GM23248 (cell line): ENCODE results near the gene FAM83G. TPM values are rescaled to one million over a fixed set of nuclear protein-coding genes. Genes with fewer than 3 reads are reported as not detected.

ENCODE experiments used
- DNase-seq: peaks from one replicate; pipeline ENCODE4 v3.0.0-alpha.2; 2015
- H2AFZ ChIP-seq: fragments of 200-600 bp; sonication (generic); 2 replicates; pipeline ENCODE4 v1.6.1; 2016; ENCODE audit warnings: antibody characterized with exemption
- H3F3A ChIP-seq: fragments of 200-600 bp; sonication (generic); 2 replicates; pipeline ENCODE4 v1.6.1; 2016; ENCODE audit warnings: mild to moderate bottlenecking, antibody characterized with exemption, mixed run types; ENCODE audit not compliant: insufficient read depth
- H3K27ac ChIP-seq: fragments of 200-600 bp; sonication (generic); 2 replicates; pipeline ENCODE4 v1.5.1; 2016; ENCODE audit warnings: mild to moderate bottlenecking
- H3K27me3 ChIP-seq: fragments of 200-600 bp; sonication (generic); replicated peaks from 2 replicates; pipeline ENCODE4 v1.6.1; 2016; ENCODE audit warnings: mild to moderate bottlenecking; ENCODE audit not compliant: insufficient read depth
- H3K36me3 ChIP-seq: fragments of 200-600 bp; sonication (generic); 2 replicates; pipeline ENCODE4 v1.6.1; 2016; ENCODE audit warnings: low read depth, mild to moderate bottlenecking
- H3K4me1 ChIP-seq: fragments of 200-600 bp; sonication (generic); 2 replicates; pipeline ENCODE4 v1.6.1; 2016; ENCODE audit warnings: mild to moderate bottlenecking; ENCODE audit not compliant: insufficient read depth
- H3K4me2 ChIP-seq: fragments of 200-600 bp; sonication (generic); one replicate; pipeline ENCODE4 v1.6.1; 2016; ENCODE audit warnings: mild to moderate bottlenecking; ENCODE audit not compliant: unreplicated experiment
- H3K4me3 ChIP-seq: fragments of 200-600 bp; sonication (generic); 2 replicates; pipeline ENCODE4 v1.5.1; 2016; ENCODE audit warnings: mild to moderate bottlenecking
- H3K79me2 ChIP-seq: fragments of 200-600 bp; sonication (generic); 2 replicates; pipeline ENCODE4 v1.6.1; 2016; ENCODE audit warnings: mild to moderate bottlenecking; ENCODE audit not compliant: insufficient read depth
- H3K9ac ChIP-seq: fragments of 200-600 bp; sonication (generic); 2 replicates; pipeline ENCODE4 v1.6.1; 2016; ENCODE audit warnings: mild to moderate bottlenecking
- H3K9me2 ChIP-seq: fragments of 200-600 bp; sonication (generic); 2 replicates; pipeline ENCODE4 v1.6.1; 2016; ENCODE audit warnings: mixed run types, mild to moderate bottlenecking, moderate library complexity; ENCODE audit not compliant: insufficient read depth
- H3K9me3 ChIP-seq: fragments of 200-600 bp; sonication (generic); one replicate; pipeline ENCODE4 v1.6.1; 2017; ENCODE audit warnings: low read depth
- H4K20me1 ChIP-seq: fragments of 200-600 bp; sonication (generic); 2 replicates; pipeline ENCODE4 v1.6.0; 2016; ENCODE audit not compliant: insufficient read depth
- EZH2 ChIP-seq: fragments of 200-600 bp; sonication (generic); IDR thresholded peaks from 2 replicates; pipeline ENCODE4 v1.6.1; 2018; ENCODE audit warnings: antibody characterized with exemption, mild to moderate bottlenecking; ENCODE audit not compliant: insufficient read depth, poor library complexity, severe bottlenecking
- EZH2phosphoT487 ChIP-seq: fragments of 200-600 bp; sonication (generic); IDR thresholded peaks from 2 replicates; pipeline ENCODE4 v1.6.1; 2018; ENCODE audit warnings: antibody characterized with exemption, moderate library complexity, mild to moderate bottlenecking, low read depth; ENCODE audit not compliant: insufficient read depth
- WGBS, 2 experiments: methylation state at CpG; one replicate each; pipeline ENCODE4 v1.1.6; 2015 to 2017; ENCODE audit warnings: low lambda C conversion rate in 2 of 2, low coverage in 1 of 2; ENCODE audit errors: missing lambda C conversion rate in 2 of 2; 5-methylcytosine and 5-hydroxymethylcytosine counted together
- in situ Hi-C: fragments of 300-500 bp; cut with MboI; formaldehyde crosslinking; loops from 2 replicates; pipeline ENCODE4 v1.15.0; 2020
- polyA plus RNA-seq: library from polyadenylated mRNA; unstranded; fragments of >200 nt; fragmentation: Nextera tagmentation; extraction: Ambion mirVana; gene quantifications from 2 replicates; pipeline ENCODE4 v1.2.1, GENCODE V29; 2016
- total RNA-seq: library from RNA; depleted of rRNA; stranded (reverse); fragments of >200 nt; shearing (Covaris generic); gene quantifications from 2 replicates; pipeline ENCODE4 v1.2.3, GENCODE V29; 2014

FAM83G gene
- total and polyA plus RNA-seq, 2 experiments from 2014 or later, result 8.9 to 26.2 TPM

- H3K9me3 ChIP-seq, result no peaks in the 10 kb centered on the region
- H3K36me3 ChIP-seq, result no peaks in the 10 kb centered on the region; the same call in 1 of the 2 replicates
- no peaks in the 10 kb centered on the region for H3K79me2 ChIP-seq
- in situ Hi-C loops, result no loop called here
- no peaks in the 10 kb centered on the region for H4K20me1 ChIP-seq
- no peak overlapping the region for H3K4me2 ChIP-seq
- H3K9me2 ChIP-seq, result no peaks in the 10 kb centered on the region
- H2AFZ ChIP-seq, result no peak overlapping the region
- peaks cover 11% of the 10 kb centered on the region for H3F3A ChIP-seq
- no peak overlapping the region for H3K9ac ChIP-seq
- peaks cover 17% of the 10 kb centered on the region for H3K4me1 ChIP-seq
- no peak for TF ChIP-seq EZH2
- TF ChIP-seq EZH2phosphoT487, result no peak
- peak; percentile 35 for DNase-seq
- H3K4me3 ChIP-seq, result no peak overlapping the region
- WGBS, 2 experiments, result 66 to 70% methylated on average over 4 of the region's 4 CpGs
- no peaks in the 10 kb centered on the region for H3K27me3 ChIP-seq
- H3K27ac ChIP-seq, result no peak overlapping the region
Observed at GRCh38 chr17:18967916-18968315, 36.6 kb downstream of the FAM83G start.

GRCh38 chr17:18966831-18967624 is 37.5 kb downstream of the FAM83G start:
- peak; percentile 24 for DNase-seq
- Histone ChIP-seq H3K36me3 (no peaks in the 10 kb centered on the region; the same call in 1 of the 2 replicates), H3K4me1 (peaks cover 26% of the 10 kb centered on the region), H3K27me3 (no peaks in the 10 kb centered on the region), H3K4me3 (no peak overlapping the region), H3F3A (peaks cover 18% of the 10 kb centered on the region), H3K9me2 (no peaks in the 10 kb centered on the region), H4K20me1 (no peaks in the 10 kb centered on the region), H3K4me2 (no peak overlapping the region), H3K27ac (no peak overlapping the region), H3K9ac (no peak overlapping the region), H3K79me2 (no peaks in the 10 kb centered on the region), H2AFZ (no peak overlapping the region), H3K9me3 (no peaks in the 10 kb centered on the region)
- in situ Hi-C loops, result no loop called here
- WGBS, 2 experiments, result 65 to 76% methylated on average over 17 to 19 of the region's 19 CpGs
- TF ChIP-seq EZH2phosphoT487 (no peak), EZH2 (no peak)

- Histone ChIP-seq H3K79me2 (no peaks in the 10 kb centered on the region), H3F3A (peaks cover 22% of the 10 kb centered on the region), H2AFZ (no peak overlapping the region), H3K4me2 (no peak overlapping the region), H3K4me3 (no peak overlapping the region), H3K27ac (no peak overlapping the region), H3K9me2 (no peaks in the 10 kb centered on the region), H3K4me1 (peaks cover 35% of the 10 kb centered on the region), H3K36me3 (no peaks in the 10 kb centered on the region), H3K27me3 (no peaks in the 10 kb centered on the region), H3K9me3 (no peaks in the 10 kb centered on the region), H3K9ac (no peak overlapping the region), H4K20me1 (no peaks in the 10 kb centered on the region)
- WGBS, 2 experiments, result 82 to 86% methylated on average over 13 to 14 of the region's 14 CpGs
- no peak for DNase-seq
- in situ Hi-C loops, result no loop called here
- TF ChIP-seq EZH2 (no peak), EZH2phosphoT487 (no peak)
Observed at GRCh38 chr17:18965530-18966236, 38.9 kb downstream of the FAM83G start.

GRCh38 chr17:18964550-18964949 is 40.0 kb downstream of the FAM83G start:
- Histone ChIP-seq H3K9me3 (no peaks in the 10 kb centered on the region), H3K27ac (no peak overlapping the region), H2AFZ (no peak overlapping the region), H3K27me3 (no peaks in the 10 kb centered on the region), H3K79me2 (no peaks in the 10 kb centered on the region), H3F3A (peaks cover 17% of the 10 kb centered on the region), H3K9ac (no peak overlapping the region), H3K9me2 (no peaks in the 10 kb centered on the region), H3K36me3 (no peaks in the 10 kb centered on the region), H3K4me1 (peaks cover 29% of the 10 kb centered on the region), H3K4me2 (no peak overlapping the region), H3K4me3 (no peak overlapping the region), H4K20me1 (no peaks in the 10 kb centered on the region)
- 93 to 95% methylated on average over 9 of the region's 9 CpGs for WGBS, 2 experiments
- in situ Hi-C loops, result no loop called here
- TF ChIP-seq EZH2phosphoT487 (no peak), EZH2 (no peak)
- DNase-seq, result no peak
